WTC11 (cell line): Measurements from ENCODE around the gene CANX. TPM values are rescaled to one million over a fixed set of nuclear protein-coding genes. Genes with fewer than 3 reads are reported as not detected.

Experiments
- ATAC-seq: fragments of 200-7000 bp; cut with Tn5 transposase; 2 replicates; pipeline ENCODE4 v1.10.0; 2021; ENCODE audit warnings: mild to moderate bottlenecking, moderate library complexity
- CTCF ChIA-PET: fragments of 300-600 bp; sonication (Branson Sonifier 250); formaldehyde crosslinking; loops from one replicate; lab custom pipeline; 2021; ENCODE audit warnings: antibody characterized with exemption; lab: Charles Lee
- POLR2A ChIA-PET: fragments of 350-600 bp; sonication (Branson Sonifier 250); formaldehyde crosslinking; loops from one replicate; lab custom pipeline; 2021; ENCODE audit warnings: antibody characterized with exemption; lab: Charles Lee
- DNase-seq: peaks from one replicate; pipeline ENCODE4 v3.0.0; 2021; ENCODE audit warnings: low spot score
- H3K27ac Mint-ChIP-seq: 2 replicates; pipeline ENCODE4 v1.8.0; 2021; ENCODE audit warnings: mixed read lengths
- H3K27me3 Mint-ChIP-seq: 2 replicates; pipeline ENCODE4 v1.8.0; 2021; ENCODE audit warnings: low read depth, mild to moderate bottlenecking, moderate library complexity, mixed read lengths
- H3K36me3 Mint-ChIP-seq: 2 replicates; pipeline ENCODE4 v1.8.0; 2021; ENCODE audit warnings: mixed read lengths
- H3K4me1 Mint-ChIP-seq: 2 replicates; pipeline ENCODE4 v1.8.0; 2022; ENCODE audit warnings: mixed read lengths
- H3K4me3 Mint-ChIP-seq: 2 replicates; pipeline ENCODE4 v1.8.0; 2021; ENCODE audit warnings: mild to moderate bottlenecking, moderate library complexity, mixed read lengths
- H3K9me3 Mint-ChIP-seq: 2 replicates; pipeline ENCODE4 v1.8.0; 2021; ENCODE audit warnings: mixed read lengths
- CREM ChIP-seq: sonication (generic); formaldehyde crosslinking; IDR thresholded peaks from 2 replicates; pipeline ENCODE4 v1.8.1; 2022; ENCODE audit warnings: mild to moderate bottlenecking, missing genetic modification reagents, moderate library complexity
- E2F5 ChIP-seq: sonication (generic); formaldehyde crosslinking; IDR thresholded peaks from 2 replicates; pipeline ENCODE4 v1.8.1; 2022; ENCODE audit warnings: mild to moderate bottlenecking, moderate library complexity, missing genetic modification reagents
- ETV6 ChIP-seq: sonication (generic); formaldehyde crosslinking; IDR thresholded peaks from 2 replicates; pipeline ENCODE4 v1.8.1; 2022; ENCODE audit warnings: mild to moderate bottlenecking, missing genetic modification reagents
- IRF2 ChIP-seq: sonication (generic); formaldehyde crosslinking; IDR thresholded peaks from 2 replicates; pipeline ENCODE4 v1.8.0; 2022; ENCODE audit warnings: low read depth, missing genetic modification reagents, borderline replicate concordance
- SMAD4 ChIP-seq: sonication (generic); formaldehyde crosslinking; IDR thresholded peaks from 2 replicates; pipeline ENCODE4 v1.8.0; 2022; ENCODE audit warnings: mild to moderate bottlenecking, missing genetic modification reagents
- TEAD1 ChIP-seq: sonication (generic); formaldehyde crosslinking; IDR thresholded peaks from 2 replicates; pipeline ENCODE4 v1.8.0; 2022; ENCODE audit warnings: mild to moderate bottlenecking, missing genetic modification reagents
- TEAD4 ChIP-seq: sonication (generic); formaldehyde crosslinking; IDR thresholded peaks from 2 replicates; pipeline ENCODE4 v1.8.0; 2022; ENCODE audit warnings: mild to moderate bottlenecking, missing genetic modification reagents
- TP53 ChIP-seq: sonication (generic); formaldehyde crosslinking; IDR thresholded peaks from 2 replicates; pipeline ENCODE4 v1.8.1; 2023; ENCODE audit warnings: mild to moderate bottlenecking, missing genetic modification reagents
- ZMAT4 ChIP-seq: fragments of 250-450 bp; sonication (Bioruptor Pico); IDR thresholded peaks from 2 replicates; pipeline ENCODE4 v1.9.0; 2021; ENCODE audit warnings: mild to moderate bottlenecking
- ZNF121 ChIP-seq: sonication (generic); formaldehyde crosslinking; IDR thresholded peaks from 2 replicates; pipeline ENCODE4 v1.8.0; 2023; ENCODE audit warnings: missing genetic modification reagents
- ZNF281 ChIP-seq: sonication (generic); formaldehyde crosslinking; IDR thresholded peaks from 2 replicates; pipeline ENCODE4 v1.8.0; 2023; ENCODE audit warnings: mild to moderate bottlenecking, missing genetic modification reagents
- ZNF416 ChIP-seq: fragments of 250-450 bp; sonication (Bioruptor Pico); IDR thresholded peaks from 2 replicates; pipeline ENCODE4 v1.9.0; 2021; ENCODE audit warnings: mild to moderate bottlenecking, inconsistent platforms
- total RNA-seq: library from RNA; stranded (reverse); gene quantifications from 3 replicates; pipeline ENCODE4 v1.2.3, GENCODE V29; 2021
- TF ChIP-seq, protein P1 (sequence below): fragments of 250-450 bp; sonication (Bioruptor Pico); IDR thresholded peaks from 2 replicates; pipeline ENCODE4 v2.1.2; 2022; ENCODE audit warnings: mild to moderate bottlenecking, moderate library complexity
- TF ChIP-seq, protein P2 (sequence below): sonication (generic); formaldehyde crosslinking; IDR thresholded peaks from 2 replicates; pipeline ENCODE4 v1.8.0; 2022; ENCODE audit warnings: mild to moderate bottlenecking, missing genetic modification reagents
- TF ChIP-seq, protein P3 (sequence below): fragments of 250-450 bp; sonication (Bioruptor Pico); IDR thresholded peaks from 2 replicates; pipeline ENCODE4 v1.9.0; 2021; ENCODE audit warnings: moderate library complexity, mild to moderate bottlenecking, inconsistent platforms, borderline replicate concordance
- TF ChIP-seq, protein P4 (sequence below): sonication (generic); formaldehyde crosslinking; IDR thresholded peaks from 2 replicates; pipeline ENCODE4 v1.8.1; 2023; ENCODE audit warnings: mild to moderate bottlenecking, missing genetic modification reagents, moderate library complexity

The CANX gene
- total RNA-seq, 1 experiment from 2014 or later, result 611 TPM

GRCh38 chr5:179729303-179729702 lies 30.5 kb downstream of the CANX start:
- ChIA-PET POLR2A (no interaction called here), CTCF (no interaction called here)
- Mint-ChIP-seq H3K4me3 (no peak overlapping the region), H3K36me3 (peaks cover 51% of the 10 kb centered on the region), H3K9me3 (no peaks in the 10 kb centered on the region), H3K27me3 (no peaks in the 10 kb centered on the region), H3K4me1 (peaks cover 14% of the 10 kb centered on the region), H3K27ac (no peak overlapping the region)
- ATAC-seq, result no peak
- DNase-seq, result no peak
- TF ChIP-seq TP53, result no peak
- TF ChIP-seq IRF2 (CRISPR knock-in tag), result no peak
- TF ChIP-seq, protein P1, sequence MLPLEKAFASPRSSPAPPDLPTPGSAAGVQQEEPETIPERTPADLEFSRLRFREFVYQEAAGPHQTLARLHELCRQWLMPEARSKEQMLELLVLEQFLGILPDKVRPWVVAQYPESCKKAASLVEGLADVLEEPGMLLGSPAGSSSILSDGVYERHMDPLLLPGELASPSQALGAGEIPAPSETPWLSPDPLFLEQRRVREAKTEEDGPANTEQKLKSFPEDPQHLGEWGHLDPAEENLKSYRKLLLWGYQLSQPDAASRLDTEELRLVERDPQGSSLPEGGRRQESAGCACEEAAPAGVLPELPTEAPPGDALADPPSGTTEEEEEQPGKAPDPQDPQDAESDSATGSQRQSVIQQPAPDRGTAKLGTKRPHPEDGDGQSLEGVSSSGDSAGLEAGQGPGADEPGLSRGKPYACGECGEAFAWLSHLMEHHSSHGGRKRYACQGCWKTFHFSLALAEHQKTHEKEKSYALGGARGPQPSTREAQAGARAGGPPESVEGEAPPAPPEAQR (CRISPR knock-in tag), result no peak
- TF ChIP-seq ZNF281 (CRISPR knock-in tag), result no peak
- TF ChIP-seq ZNF416 (CRISPR knock-in tag), result no peak

DNA sequence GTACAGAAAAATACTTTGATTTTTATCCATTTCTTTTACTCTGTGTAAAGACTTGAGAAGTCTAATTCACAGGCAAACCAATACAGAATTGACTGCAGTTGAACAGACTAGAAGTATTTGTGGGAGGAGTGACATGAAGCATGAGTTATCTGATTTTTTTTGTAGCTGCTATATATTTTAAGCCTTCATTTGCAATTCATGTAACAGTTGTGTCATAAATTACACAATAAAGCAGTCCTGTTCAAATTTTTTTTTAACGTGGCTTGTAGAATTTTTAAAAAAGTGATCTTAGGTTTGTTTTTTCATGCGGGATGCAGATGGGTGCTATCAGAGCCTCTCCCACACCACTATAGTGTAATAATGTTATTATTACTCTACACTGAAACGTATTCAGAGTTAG lies 31.0 kb downstream of the CANX start:
- H3K4me3 Mint-ChIP-seq, result no peak overlapping the region
- DNase-seq, result no peak
- ATAC-seq, result no peak
- peaks cover 18% of the 10 kb centered on the region for H3K4me1 Mint-ChIP-seq
- ChIA-PET POLR2A (no interaction called here), CTCF (no interaction called here)
- peak overlapping the region; percentile 80 for H3K27ac Mint-ChIP-seq
- no peaks in the 10 kb centered on the region for H3K27me3 Mint-ChIP-seq
- TF ChIP-seq TEAD1 (CRISPR knock-in tag) (no peak), ZMAT4 (no peak), TEAD4 (CRISPR knock-in tag) (no peak), ZNF121 (no peak), CREM (no peak), SMAD4 (CRISPR knock-in tag) (no peak), TP53 (no peak), ETV6 (CRISPR knock-in tag) (no peak), E2F5 (CRISPR knock-in tag) (no peak)
- TF ChIP-seq, protein P2, sequence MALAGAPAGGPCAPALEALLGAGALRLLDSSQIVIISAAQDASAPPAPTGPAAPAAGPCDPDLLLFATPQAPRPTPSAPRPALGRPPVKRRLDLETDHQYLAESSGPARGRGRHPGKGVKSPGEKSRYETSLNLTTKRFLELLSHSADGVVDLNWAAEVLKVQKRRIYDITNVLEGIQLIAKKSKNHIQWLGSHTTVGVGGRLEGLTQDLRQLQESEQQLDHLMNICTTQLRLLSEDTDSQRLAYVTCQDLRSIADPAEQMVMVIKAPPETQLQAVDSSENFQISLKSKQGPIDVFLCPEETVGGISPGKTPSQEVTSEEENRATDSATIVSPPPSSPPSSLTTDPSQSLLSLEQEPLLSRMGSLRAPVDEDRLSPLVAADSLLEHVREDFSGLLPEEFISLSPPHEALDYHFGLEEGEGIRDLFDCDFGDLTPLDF (CRISPR knock-in tag), result no peak
- TF ChIP-seq, protein P3, sequence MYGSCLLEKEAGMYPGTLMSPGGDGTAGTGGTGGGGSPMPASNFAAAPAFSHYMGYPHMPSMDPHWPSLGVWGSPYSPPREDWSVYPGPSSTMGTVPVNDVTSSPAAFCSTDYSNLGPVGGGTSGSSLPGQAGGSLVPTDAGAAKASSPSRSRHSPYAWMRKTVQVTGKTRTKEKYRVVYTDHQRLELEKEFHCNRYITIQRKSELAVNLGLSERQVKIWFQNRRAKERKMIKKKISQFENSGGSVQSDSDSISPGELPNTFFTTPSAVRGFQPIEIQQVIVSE (CRISPR knock-in tag), result no peak
- TF ChIP-seq, protein P4, sequence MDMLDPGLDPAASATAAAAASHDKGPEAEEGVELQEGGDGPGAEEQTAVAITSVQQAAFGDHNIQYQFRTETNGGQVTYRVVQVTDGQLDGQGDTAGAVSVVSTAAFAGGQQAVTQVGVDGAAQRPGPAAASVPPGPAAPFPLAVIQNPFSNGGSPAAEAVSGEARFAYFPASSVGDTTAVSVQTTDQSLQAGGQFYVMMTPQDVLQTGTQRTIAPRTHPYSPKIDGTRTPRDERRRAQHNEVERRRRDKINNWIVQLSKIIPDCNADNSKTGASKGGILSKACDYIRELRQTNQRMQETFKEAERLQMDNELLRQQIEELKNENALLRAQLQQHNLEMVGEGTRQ (CRISPR knock-in tag), result no peak
- no peaks in the 10 kb centered on the region for H3K9me3 Mint-ChIP-seq
- H3K36me3 Mint-ChIP-seq, result peaks cover 47% of the 10 kb centered on the region
